HG03060 (cell line): ENCODE measurements around the gene CNTN4.

Source experiments
- ATAC-seq: cut with Tn5 transposase; IDR thresholded peaks from one replicate; pipeline ENCODE4 v1.9.1; 2021; ENCODE audit warnings: low read depth, moderate number of reproducible peaks; ENCODE audit not compliant: unreplicated experiment

Gene CNTN4

DNA sequence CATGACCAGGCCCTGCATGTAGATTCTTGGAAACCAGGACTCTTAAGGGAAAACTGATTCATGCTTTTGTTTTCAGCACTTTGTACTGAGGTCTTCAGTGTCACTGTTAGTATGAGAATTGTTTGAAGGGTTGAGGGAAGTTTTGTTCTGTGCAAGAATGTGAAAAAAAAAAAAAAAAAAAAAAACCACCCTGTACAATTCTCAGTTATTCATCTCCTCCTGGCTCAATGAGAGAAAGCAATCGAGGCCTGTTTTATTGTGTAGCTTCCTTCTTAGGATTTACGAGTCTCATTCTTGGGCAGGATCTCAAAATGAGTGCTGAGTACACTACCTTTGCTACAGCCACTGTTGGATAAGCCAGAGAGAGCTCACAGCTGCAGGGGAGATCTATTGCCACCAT is 469.5 kb downstream of the CNTN4 start:
- ATAC-seq, result no peak

DNA sequence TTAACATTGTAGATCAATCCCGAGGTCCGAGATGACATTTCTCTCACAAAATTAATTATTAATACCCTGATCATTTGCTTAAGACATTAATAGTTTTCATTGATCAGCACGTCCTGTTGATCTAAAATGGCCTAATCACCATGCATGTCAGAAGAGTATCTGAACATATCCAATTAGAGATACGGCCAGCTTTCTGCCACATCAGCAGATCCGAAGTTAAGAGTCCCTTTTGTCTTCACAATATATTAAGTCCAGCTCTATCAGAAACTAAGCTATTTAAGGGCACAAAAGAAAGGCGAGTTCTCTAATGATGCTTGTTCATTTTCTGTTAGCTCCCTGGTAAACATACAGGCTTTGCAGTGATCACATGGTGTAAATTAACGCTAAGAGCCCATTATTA is 470.3 kb downstream of the CNTN4 start:
- no peak for ATAC-seq

DNA sequence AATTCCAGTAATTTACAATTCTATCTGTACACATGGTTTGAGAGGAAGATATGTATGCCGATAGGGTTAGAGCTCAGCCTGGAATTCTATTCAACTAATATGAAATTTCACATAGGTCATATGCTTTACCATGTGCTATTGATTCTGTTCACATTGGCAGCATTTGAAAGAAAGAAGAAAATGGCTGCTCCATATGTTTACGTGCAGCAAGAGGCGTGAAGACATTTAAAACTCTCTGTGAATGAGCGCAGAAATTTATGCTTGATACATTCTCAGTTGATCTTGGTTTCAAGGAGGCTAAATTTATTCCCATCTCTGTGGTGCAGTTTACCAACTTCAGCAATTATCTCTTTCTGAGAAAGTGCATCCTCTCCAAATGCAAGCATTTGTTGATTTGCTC is 478.9 kb downstream of the CNTN4 start:
- ATAC-seq, result no peak

DNA sequence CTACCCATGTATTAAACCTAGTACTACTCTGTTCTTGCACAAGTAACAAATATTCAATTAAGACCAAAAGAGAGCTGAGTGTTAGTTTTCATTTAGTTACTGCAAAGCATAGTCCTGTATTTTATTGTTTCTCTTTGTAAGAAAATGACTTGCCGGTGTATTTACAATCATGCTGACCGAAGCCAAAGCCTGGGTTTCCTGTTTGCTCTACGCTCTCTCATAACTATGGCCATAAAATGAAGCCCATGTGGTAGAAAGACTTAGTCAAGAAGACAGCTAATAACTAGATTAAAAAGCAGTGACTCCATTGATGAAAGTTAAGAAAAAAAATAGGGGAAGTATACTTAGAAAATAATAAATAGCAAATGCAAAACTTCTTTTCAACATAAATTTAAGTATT is 479.9 kb downstream of the CNTN4 start:
- ATAC-seq, result no peak

DNA sequence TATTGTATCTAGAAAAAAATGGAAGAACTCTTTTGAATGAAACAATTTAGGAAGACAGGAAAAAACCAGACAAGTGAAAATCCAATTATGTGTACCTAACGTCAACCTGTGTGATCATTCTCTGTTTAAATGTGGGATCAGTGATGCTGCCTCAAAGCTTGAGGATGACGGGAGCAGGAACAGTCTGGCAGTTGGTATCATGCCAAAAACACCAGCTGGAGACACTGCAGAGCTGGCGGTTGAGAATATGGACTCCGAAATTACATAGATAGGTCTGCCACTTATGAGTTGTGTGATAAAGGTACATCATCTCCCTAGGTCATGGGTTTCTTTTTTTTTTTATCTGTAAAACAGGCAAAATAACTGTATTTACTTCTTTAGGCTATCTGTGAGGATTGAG is 480.5 kb downstream of the CNTN4 start:
- no peak for ATAC-seq

DNA sequence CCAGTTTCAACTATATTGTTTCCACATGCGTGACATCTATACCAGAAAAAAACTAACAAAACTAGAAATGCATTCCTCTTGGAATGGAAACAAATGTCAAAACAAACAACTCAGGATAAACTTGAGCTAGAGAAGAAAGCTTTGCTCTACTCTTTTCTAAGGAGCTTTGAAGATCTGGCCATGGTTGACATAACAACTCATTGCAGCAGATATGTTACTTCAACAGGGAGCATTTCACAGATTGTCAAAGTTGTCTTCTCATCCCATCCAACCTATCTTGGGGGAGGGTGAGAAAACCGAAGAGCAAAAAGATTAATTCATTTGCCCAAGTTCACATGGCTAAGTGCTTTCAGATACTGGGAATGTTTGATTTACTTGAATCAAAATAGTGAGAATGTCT is 484.4 kb downstream of the CNTN4 start:
- no peak for ATAC-seq

DNA sequence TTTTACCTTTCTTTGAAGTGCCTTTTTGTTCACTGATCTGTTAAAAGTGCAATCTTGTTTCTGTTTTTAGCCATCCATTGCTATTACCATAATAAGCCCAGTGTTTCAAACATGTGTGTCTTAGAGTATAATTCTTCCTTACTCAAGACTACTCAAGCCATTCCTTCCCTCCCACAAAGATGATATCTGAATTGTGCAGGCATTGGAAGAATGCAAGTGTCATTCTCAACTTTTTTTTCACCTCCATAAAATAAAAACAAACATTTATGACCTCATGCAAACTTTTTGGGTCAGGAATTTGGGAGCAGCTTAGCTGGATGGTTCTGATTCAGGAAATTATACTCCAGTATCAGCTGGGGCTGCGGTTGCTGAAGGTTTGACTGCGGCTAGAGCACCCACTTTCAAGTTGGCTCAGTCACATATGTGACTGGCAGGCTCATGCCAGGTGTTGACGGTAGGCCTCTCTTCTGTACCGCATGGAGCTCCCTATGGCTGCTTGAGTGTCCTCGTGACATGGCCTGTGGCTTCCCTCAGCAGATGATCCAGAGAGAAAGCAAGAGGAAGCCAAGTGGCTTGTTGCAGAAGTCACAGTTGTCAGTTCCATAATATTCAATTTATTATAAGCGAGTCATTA is 490.8 kb downstream of the CNTN4 start:
- ATAC-seq, result no peak

DNA sequence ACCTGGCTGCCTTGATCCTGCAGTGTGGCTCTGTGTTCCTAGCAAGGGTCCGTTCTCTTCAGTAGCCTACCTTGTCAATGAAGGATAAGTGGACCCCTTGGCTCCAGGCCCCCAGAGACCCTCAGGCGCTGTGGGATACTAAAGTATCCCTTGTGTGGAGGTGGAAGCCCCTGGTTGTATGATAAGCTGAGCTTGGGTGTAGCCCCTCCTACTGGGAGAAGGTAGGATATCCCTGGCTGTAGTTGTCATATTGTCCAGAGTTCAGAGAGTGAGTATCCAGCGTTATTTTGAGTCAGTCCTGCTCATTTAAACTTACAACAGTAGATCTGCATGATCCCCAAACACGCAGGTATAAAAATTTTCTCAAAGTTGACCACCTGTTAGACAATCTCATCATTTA is 496.8 kb downstream of the CNTN4 start:
- no peak for ATAC-seq

DNA sequence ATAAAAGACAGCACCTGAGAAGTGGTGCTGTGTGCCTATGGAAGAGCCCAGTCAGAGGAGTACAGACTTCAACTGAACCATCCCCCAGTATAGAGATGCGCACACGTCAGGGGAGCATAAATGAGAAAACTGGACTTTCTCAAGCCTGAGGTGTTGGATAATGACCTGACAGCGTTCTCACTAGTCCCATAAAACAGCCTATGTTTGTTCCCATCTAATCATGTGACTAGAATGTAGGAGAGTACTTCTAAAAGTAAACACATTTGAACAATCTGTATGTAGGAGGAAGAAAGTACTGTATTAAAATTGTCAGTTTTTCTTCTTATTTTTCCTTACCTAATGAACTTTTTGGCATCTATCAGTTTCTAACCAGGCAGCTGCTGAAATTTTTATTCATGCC is 498.9 kb downstream of the CNTN4 start:
- no peak for ATAC-seq

DNA sequence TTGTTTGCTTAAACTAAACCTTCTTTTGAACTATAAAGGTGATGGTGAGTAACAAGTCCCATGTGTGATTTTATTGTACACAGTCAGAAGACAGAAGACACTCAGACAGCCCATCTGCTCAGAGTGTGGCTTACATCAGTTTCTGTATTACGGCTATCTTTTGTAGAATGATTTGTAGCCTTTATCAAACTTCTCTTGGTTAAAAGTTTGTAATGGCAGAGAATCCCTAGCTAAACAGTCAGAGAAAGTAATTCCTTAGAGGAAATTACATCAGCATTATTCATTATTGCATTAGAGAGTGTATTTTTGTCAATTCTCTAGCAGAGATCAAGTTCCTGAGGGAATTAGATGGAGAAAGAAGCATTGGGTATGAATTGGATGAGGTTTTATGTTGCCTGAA is 500.8 kb downstream of the CNTN4 start:
- no peak for ATAC-seq

DNA sequence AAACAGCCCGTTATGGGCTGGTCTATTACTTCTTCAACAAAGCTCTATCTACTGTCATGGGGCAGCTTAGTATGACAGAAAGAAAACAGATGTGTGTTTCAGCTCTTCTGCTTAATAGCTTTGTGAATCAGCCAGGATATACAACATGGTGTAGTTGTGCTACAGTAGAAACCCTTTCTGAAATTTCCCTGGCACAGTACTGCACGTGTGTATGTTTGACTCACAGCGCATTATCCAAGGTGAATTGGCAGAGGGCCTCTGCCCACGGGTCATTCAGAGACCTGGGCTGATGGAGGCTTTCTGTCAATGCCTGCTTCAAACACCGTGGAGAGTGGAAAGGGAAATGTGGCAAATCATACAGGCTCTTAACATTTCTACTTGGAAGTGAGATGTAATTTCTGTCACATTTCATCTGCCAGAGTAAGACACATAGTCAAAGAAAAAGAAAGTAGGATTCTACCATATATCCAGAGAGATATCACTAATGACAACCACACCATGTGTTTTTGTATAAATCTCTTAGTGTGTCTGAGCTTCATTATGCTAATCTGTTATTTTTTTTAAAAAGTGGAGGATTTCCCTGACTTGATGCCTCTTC is 505.1 kb downstream of the CNTN4 start:
- ATAC-seq, result no peak

DNA sequence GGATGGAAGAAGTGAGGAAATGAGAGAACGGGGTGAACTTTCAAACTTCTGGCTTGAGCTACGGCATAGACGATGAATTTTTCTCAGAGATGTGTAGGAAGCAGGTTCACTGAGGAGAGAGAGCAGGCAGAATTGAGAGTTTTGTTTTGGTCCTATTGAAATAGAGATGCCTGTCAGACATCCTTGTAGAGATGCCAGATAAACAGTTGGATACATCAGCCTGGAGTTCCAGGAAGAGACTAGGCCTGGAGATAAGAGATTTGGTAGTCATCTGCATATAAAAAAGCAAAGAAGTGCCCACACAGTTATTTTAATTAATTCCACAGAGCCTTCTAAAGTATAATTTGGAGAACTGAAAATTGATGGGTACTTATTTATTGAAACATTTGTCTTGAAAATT is 515.9 kb downstream of the CNTN4 start:
- ATAC-seq, result no peak

DNA sequence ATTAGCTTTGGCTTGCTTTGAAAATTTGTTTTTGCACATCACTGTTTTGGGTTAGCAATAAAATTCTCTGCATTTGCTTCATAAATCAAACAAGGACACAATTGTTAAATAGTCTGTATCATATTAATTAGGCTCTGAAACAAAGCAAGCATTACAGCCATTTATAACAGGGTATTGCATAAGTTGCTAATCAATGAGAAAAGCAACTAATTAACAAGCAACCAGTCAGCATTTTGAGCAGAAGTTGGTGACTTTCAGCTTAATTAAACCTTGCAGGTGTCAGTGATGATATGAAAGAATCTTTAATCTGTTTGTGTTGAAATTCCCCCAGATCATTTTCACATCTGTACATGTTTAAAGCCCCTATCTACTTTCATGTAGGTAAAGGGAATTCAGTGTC is 516.4 kb downstream of the CNTN4 start:
- no peak for ATAC-seq

DNA sequence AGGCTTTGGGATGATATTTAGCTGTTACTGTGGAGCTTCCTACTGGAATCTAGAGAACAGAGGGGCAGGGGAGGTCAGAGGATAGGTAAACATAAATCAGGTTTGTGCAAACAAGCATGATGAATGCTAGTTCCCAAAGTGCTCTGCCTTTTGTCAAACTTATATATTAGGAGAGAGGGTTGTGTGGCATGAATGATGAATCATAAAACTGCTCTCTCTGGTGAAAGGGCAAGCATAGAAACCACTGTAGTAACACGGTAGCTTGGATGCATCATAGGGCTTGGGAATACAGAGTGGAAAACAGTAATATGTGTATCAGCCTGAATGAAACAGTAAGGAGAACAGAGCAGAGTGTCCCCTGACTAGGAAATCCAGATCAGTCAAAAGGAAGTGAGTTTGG is 524.8 kb downstream of the CNTN4 start:
- ATAC-seq, result no peak

DNA sequence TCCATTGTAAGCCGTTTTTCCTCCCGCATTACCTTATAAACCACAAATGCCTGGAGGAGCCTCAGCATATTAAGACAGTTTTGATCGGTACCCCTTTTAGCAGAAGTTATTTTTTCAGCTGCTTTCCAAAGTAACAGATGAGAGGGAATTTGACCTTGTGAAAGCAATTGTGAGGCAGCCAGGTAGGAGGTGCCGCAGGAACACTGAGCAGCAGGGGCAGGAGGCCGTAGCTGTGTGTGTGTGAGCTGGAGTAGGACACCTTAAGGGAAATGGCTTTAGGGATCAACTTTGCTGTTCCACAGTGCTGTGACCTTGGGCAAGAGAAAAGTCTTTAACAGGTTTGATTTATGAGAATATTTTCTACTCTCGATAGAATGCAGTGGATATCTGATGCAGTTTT is 529.5 kb downstream of the CNTN4 start:
- ATAC-seq, result no peak

DNA sequence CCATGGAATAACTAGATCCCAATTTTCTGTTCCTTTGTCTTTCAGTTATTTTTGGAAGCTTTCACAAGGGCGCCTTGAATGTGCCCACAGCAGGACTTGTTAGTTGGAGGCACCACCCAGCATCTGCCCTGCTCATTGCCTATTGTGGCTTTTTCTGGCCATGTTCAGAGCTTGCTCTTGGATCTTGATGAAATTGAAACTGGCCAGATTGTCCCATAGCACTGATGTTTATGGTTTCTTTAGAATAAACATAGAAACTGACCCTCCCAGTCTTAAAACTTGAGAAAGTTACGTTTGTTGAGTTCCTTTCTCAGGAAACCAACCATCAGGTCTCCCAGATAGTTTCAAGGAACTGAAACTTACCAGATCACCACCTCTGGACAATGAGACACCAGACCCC is 536.8 kb downstream of the CNTN4 start:
- ATAC-seq, result no peak

DNA sequence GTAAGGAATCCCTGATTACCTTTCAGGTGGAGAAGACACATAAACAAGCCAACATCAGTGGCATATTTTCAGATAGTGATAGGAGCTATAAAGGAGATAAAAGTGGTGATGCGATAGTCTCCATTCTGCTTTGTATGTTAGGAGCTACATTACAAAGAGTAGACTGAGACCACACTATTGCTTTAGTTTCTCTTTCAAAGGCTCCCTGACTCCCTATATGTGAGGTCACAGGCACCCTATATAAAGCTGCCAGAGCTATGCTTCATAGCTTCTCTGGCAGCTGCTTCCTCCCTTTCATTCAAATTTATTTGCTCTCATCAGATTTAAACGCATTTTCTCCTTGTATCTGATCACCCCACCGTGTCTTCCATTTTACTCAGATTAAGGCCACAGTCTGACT is 544.9 kb downstream of the CNTN4 start:
- no peak for ATAC-seq

DNA sequence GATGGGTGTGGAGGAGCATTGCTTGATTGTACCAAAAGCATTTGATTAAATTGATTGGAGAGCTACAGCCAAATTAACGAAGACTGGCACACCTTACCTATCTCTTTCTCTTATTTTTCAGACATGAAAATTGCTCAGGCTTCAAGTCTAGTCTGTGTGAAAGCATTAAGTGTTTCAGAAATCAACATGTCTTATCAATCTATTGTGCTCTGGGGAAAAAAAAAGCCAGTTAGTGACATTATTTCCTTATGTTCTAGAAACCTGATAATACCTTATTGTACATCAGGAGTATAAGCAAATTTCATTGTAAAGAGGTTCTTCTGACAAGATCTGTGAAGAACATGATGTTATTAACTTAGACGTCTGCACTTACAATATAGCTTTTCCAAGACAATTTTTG is 546.3 kb downstream of the CNTN4 start:
- no peak for ATAC-seq

DNA sequence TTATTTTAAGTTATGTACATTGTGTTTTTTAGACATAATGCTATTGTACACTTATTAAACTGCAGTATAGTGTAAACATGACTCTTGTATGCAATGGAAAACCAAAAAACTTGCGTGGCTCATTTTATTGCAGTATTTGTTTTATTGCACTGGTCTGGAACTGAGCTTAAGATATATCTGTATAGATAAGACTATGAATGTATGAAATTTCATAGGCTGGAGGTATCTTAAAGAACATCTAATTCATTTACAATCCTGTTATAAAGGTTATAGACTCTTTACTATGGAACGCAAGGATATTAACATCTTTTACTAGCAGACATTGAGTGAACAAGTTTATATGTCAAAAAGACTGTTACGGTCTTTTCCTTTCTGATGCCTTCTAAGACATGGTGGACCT is 552.1 kb downstream of the CNTN4 start:
- no peak for ATAC-seq

DNA sequence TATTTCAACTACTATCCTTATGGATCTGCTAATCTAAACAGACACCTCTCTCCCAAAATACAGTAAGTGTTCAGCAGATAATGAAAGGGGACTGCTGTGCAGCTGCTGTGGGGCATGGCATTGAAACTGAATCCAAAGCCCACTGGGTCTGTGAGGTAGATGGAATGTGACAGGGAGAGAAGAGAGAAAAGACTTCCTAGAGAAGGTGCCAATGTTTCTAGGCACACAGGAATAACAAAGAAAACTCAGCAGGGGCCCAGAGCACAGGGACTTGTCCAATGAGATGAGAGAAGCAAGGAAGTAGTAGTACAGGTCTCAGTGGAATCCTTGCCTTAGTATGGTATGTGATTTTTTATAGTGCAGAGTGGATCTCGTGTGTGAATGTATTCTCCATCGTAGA is 553.7 kb downstream of the CNTN4 start:
- no peak for ATAC-seq

DNA sequence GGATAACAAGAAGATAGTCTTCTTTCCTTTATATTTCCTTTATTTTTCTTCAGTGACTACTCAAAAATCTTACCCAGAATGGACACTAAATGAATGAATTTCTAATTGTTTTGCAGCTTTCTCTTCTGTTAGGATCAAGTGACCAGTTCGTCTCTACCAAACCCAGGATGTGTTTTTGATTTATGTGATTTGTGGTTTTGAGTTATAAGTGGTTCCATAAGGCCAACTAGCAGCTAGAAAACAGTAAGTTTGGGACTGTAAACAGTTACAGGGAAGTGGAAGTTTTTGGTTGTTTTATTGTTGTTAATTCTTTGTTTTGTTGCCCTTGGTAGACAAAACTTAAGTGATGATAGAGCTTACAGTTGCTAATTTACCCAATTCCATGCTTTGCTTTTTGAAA is 555.0 kb downstream of the CNTN4 start:
- ATAC-seq, result no peak

DNA sequence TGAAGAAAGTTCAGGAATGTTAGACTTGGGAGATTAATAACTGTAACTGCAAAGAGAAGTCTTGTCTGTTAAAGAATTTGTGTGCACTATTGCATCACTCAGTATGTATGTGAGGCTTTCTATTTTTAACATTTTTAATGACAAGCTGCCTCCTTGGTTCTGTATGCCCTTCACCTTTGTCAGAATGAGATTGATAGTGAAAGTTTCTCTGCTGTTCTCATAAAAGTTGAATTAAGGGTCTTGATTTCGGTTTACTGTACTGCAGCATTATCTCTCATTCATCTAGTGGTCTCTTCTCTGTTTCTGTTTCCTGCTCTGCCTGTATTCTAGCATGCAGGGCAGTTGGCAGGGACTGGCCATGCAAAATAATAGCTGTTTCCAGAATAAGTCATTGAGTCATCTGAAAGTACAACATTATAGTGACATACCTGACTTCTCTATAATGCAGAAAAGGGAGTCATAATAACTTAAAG is 556.6 kb downstream of the CNTN4 start:
- no peak for ATAC-seq
